Smooth muscle cell (in vitro differentiated cells): ENCODE results near the gene RAPGEFL1. TPM values are rescaled to one million over a fixed set of nuclear protein-coding genes. Genes with fewer than 3 reads are reported as not detected.
A peak's percentile ranks its signal among the peaks of the same experiment; 100 is the strongest.

ENCODE experiments used
- microRNA-seq: library from miRNA; unstranded; fragments of <30 nt; microRNA quantifications from one replicate; pipeline ENCODE4, GENCODE V29; 2016; ENCODE audit warnings: borderline number of aligned reads
- polyA plus RNA-seq: library from polyadenylated mRNA; unstranded; fragments of >200 nt; fragmentation: Nextera tagmentation; extraction: Ambion mirVana; gene quantifications from 2 replicates; pipeline ENCODE4 v1.2.1, GENCODE V29; 2016
- small RNA-seq: library from RNA; depleted of rRNA; stranded (forward); fragments of <200 nt; gene quantifications from one replicate; pipeline ENCODE3, GENCODE V24; 2014
- total RNA-seq: library from RNA; depleted of rRNA; stranded (reverse); fragments of >200 nt; gene quantifications from 2 replicates; pipeline ENCODE4 v1.2.3, GENCODE V29; 2014

The RAPGEFL1 gene
- total and polyA plus RNA-seq, 2 experiments from 2014 or later = 3.1 to 4.0 TPM

Small RNAs within 50 kb of the gene (microRNA-seq; reads per million reads assigned to microRNA genes)
- gene MIR6866 (5.8 reads per million, percentile 2 among the genes with 10 or more reads in this experiment), gene MIR6867 (not detected)

Small RNAs within 50 kb of the gene (small RNA-seq; reads per million reads assigned to genes)
- gene MIR6867 = not detected

Other genes starting within 250 kb of the RAPGEFL1 start
- 29.8 and 43.5 TPM in 2 replicates for gene ORMDL3, start 249.9 kb upstream of the RAPGEFL1 start, total RNA-seq
- 24.7 and 34.9 TPM in 2 replicates for gene ORMDL3, start 249.9 kb upstream of the RAPGEFL1 start, polyA plus RNA-seq
- not detected in 2 replicates for gene LRRC3C, start 249.7 kb upstream of the RAPGEFL1 start, total RNA-seq
- not detected in 2 replicates for gene LRRC3C, start 249.7 kb upstream of the RAPGEFL1 start, polyA plus RNA-seq
- 0.31 and 1.3 TPM in 2 replicates for gene GSDMA, start 214.5 kb upstream of the RAPGEFL1 start, total RNA-seq
- 0.28 and 0.50 TPM in 2 replicates for gene GSDMA, start 214.5 kb upstream of the RAPGEFL1 start, polyA plus RNA-seq
- 58.0 and 83.8 TPM in 2 replicates for gene PSMD3, start 196.7 kb upstream of the RAPGEFL1 start, total RNA-seq
- 110 and 115 TPM in 2 replicates for gene PSMD3, start 196.7 kb upstream of the RAPGEFL1 start, polyA plus RNA-seq
- gene CSF3, start 162.0 kb upstream of the RAPGEFL1 start, total RNA-seq = not detected in 2 replicates
- gene CSF3, start 162.0 kb upstream of the RAPGEFL1 start, polyA plus RNA-seq = 0.80 TPM in 1 of 2 replicates, not detected in the other
- 68.2 and 76.9 TPM in 2 replicates for gene MED24, start 123.1 kb upstream of the RAPGEFL1 start, total RNA-seq
- gene MED24, start 123.1 kb upstream of the RAPGEFL1 start, polyA plus RNA-seq = 74.9 and 77.2 TPM in 2 replicates
- gene THRA, start 114.5 kb upstream of the RAPGEFL1 start, total RNA-seq = 15.6 and 25.4 TPM in 2 replicates
- 17.6 and 21.2 TPM in 2 replicates for gene THRA, start 114.5 kb upstream of the RAPGEFL1 start, polyA plus RNA-seq
- gene NR1D1, start 76.9 kb upstream of the RAPGEFL1 start, total RNA-seq = 6.0 and 12.5 TPM in 2 replicates
- gene NR1D1, start 76.9 kb upstream of the RAPGEFL1 start, polyA plus RNA-seq = 18.4 and 19.5 TPM in 2 replicates
- 74.9 and 79.0 TPM in 2 replicates for gene MSL1, start 55.5 kb upstream of the RAPGEFL1 start, total RNA-seq
- gene MSL1, start 55.5 kb upstream of the RAPGEFL1 start, polyA plus RNA-seq = 24.6 and 26.0 TPM in 2 replicates
- 25.6 and 33.3 TPM in 2 replicates for gene CASC3, start 36.9 kb upstream of the RAPGEFL1 start, total RNA-seq
- gene CASC3, start 36.9 kb upstream of the RAPGEFL1 start, polyA plus RNA-seq = 54.2 and 59.5 TPM in 2 replicates
- 6.5 and 6.7 TPM in 2 replicates for gene WIPF2, start 41.8 kb downstream of the RAPGEFL1 start, total RNA-seq
- gene WIPF2, start 41.8 kb downstream of the RAPGEFL1 start, polyA plus RNA-seq = 13.9 and 19.6 TPM in 2 replicates
- 10.4 and 15.1 TPM in 2 replicates for gene CDC6, start 110.4 kb downstream of the RAPGEFL1 start, total RNA-seq
- 5.2 and 5.5 TPM in 2 replicates for gene CDC6, start 110.4 kb downstream of the RAPGEFL1 start, polyA plus RNA-seq
- gene RARA, start 131.7 kb downstream of the RAPGEFL1 start, total RNA-seq = 13.6 and 22.5 TPM in 2 replicates
- 21.6 and 22.1 TPM in 2 replicates for gene RARA, start 131.7 kb downstream of the RAPGEFL1 start, polyA plus RNA-seq
- gene GJD3, start 187.3 kb downstream of the RAPGEFL1 start, total RNA-seq = not detected in 2 replicates
- 0.27 and 0.30 TPM in 2 replicates for gene GJD3, start 187.3 kb downstream of the RAPGEFL1 start, polyA plus RNA-seq
- 42.3 and 45.5 TPM in 2 replicates for gene TOP2A, start 240.4 kb downstream of the RAPGEFL1 start, total RNA-seq
- gene TOP2A, start 240.4 kb downstream of the RAPGEFL1 start, polyA plus RNA-seq = 15.4 and 26.2 TPM in 2 replicates